SK-N-MC (cell line): Measurements from ENCODE around the gene ARHGAP29.

Source experiments
- EZH2 ChIP-seq: fragments of 200-600 bp; sonication (generic); IDR thresholded peaks from one replicate; pipeline ENCODE4 v1.6.1; 2017; ENCODE audit warnings: antibody characterized with exemption
- POLR2AphosphoS5 ChIP-seq: IDR thresholded peaks from 2 replicates; pipeline ENCODE4 v1.6.1; 2012; ENCODE audit warnings: mild to moderate bottlenecking, low read depth, low read length, borderline replicate concordance

DNA sequence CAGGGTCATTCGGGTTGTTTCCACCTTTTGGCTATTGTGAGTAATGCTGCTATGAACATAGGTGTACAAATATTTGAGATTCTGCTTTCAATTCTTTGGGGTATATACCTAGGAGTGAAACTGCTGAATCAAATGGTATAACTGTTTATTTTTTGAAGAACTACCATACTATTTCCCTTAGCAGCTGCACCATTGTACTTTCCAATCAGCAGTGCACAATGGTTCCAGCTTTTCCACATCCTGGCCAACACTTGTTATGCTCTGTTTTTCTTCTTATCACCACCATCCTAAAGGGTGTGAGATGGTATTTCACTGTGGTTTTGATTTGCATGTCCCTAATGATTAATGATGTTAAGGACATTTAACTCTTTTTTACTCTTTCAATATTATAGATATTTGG is 112.8 kb downstream of the ARHGAP29 start:
- TF ChIP-seq EZH2, result no peak
- TF ChIP-seq POLR2AphosphoS5, result no peak
